ENCODE measurements around the gene MIX23. TPM values are rescaled to one million over a fixed set of nuclear protein-coding genes. Genes with fewer than 3 reads are reported as not detected.

Gene MIX23
- 46.2 and 72.9 TPM in 2 replicates for total RNA-seq (2014; rRNA removed; shearing (Covaris generic); ENCODE audit: low replicate concordance)

GRCh38 chr3:122382888-122383666, at the start of gene MIX23:
MIX23 (minus strand) TSS chr3:122383231; CDS start chr3:122383224, 7 bp downstream.
- in situ Hi-C loops (cut with HindIII; ENCODE audit: low pct_unique_long_range_greater_than_20kb, low sequenced_read_pairs) = no loop called here
- peak; percentile 82 for DNase-seq (ENCODE audit: low read depth)

DNA sequence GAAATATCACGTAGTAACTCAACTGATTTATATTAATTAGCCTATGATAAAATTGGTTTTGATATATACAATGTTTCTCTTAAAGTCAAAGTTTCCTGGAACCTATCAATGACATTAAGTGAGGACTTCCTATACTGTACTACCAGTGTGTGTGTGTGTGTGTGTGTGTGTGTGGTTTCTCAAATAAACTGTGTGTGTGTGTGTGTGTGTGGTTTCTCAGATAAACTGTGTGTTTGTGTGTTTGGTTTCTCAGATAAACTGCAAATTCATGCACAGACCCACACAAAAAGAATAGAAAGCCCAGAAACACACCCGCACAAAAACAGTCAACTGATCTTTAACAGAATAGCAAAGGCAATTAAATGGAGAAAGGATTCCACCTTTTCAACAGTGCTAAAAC, 47.3 kb upstream of the MIX23 start:
- DNase-seq (ENCODE audit: low read depth) = no peak
- in situ Hi-C loops (cut with HindIII; ENCODE audit: low pct_unique_long_range_greater_than_20kb, low sequenced_read_pairs) = no loop called here

- no peak for DNase-seq (ENCODE audit: low read depth)
- in situ Hi-C loops (cut with HindIII; ENCODE audit: low pct_unique_long_range_greater_than_20kb, low sequenced_read_pairs) = no loop called here
Observed at GRCh38 chr3:122427857-122428471, 44.9 kb upstream of the MIX23 start.

DNA sequence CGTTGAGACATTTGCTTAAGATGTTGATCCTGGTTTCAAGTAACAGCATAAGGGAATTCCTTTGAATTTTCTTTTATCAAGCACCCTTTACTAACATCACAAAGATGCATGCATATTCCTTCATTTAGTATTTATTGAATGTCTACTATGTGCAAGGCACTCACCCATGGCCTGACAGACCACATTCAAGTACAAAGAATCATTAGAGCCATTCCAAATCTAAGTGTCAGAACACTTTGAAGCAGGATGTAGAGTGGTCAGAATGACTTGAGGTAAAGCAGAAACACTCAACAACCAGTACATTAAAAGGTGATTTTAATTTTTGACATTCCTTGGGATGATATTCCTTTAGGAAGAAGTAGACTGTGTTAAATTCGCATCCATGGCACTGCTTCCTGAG, 38.8 kb upstream of the MIX23 start:
- DNase-seq (ENCODE audit: low read depth) = no peak
- in situ Hi-C loops (cut with HindIII; ENCODE audit: low pct_unique_long_range_greater_than_20kb, low sequenced_read_pairs) = no loop called here

GRCh38 chr3:122421101-122421500, 38.1 kb upstream of the MIX23 start:
- in situ Hi-C loops (cut with HindIII; ENCODE audit: low pct_unique_long_range_greater_than_20kb, low sequenced_read_pairs) = no loop called here
- DNase-seq (ENCODE audit: low read depth) = no peak

DNA sequence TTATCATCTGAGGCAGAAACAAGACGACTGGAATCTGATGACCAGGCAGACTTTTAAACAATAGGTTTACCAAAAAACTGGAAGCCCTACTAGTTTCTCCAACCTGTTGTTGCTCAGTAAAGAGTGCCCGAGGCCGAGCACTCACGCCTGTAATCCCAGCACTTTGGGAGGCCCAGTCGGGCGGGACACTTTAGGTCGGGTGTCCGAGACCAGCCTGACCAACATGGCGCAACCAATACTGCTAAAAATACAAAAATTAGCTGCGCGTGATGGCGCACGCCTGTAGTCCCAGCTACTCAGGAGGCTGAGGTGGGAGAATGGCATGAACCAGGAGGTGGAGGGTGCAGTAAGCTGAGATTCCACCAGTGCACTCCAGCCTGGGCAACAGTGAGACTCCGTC, 33.9 kb upstream of the MIX23 start:
- in situ Hi-C loops (cut with HindIII; ENCODE audit: low pct_unique_long_range_greater_than_20kb, low sequenced_read_pairs) = no loop called here
- peak; percentile 21 for DNase-seq (ENCODE audit: low read depth)

DNA sequence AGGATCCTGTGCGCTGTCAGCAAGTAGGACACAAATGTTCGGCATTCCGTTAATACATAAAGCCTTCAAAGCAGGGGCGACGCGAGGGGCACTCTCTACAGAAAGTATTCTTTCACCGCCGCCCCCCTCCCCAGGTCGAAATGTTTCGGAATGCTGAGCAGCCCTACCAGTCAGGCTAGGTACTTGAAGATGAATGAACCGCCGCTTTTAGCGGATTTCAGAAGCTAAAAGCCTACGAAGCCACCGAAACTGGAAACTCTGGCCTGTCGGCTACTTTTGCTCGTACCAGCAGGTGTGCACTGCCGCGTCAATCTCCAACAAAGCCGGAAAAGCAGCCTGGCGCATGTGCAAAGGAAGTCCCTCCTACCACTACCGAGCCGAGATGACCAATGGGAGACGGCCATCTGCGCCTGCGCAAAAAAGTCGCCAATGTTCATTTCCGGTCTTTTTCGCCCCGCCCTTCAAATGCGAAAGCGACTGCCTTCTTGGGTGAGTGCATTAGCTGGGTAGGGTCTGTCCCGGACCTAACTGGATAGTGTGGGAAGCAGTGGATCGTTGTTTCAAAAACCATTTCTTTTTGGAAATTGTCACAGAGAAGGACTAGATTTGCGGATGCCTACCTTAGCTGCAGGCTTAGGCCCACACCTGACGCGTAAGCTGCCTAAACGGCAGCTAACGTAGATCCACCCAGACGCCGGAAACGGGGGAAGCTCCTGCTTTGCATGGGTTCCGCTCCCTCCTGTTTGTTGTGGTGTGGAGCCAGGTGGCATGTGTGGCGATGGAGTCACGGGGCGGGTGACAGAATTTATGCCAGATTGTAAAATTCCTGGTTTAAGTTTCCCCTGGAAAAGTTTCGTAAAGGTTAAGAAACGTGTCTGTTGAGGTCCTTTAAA, 33.0 kb upstream of the MIX23 start, which contains the start of gene WDR5B:
TSS of gene WDR5B (minus strand) at position 301 of the 893 bp plus-strand sequence. CDS start 534 bp downstream, outside the sequence.
- in situ Hi-C loops (cut with HindIII; ENCODE audit: low pct_unique_long_range_greater_than_20kb, low sequenced_read_pairs) = no loop called here
- peak; percentile 96 for DNase-seq (ENCODE audit: low read depth)

DNA sequence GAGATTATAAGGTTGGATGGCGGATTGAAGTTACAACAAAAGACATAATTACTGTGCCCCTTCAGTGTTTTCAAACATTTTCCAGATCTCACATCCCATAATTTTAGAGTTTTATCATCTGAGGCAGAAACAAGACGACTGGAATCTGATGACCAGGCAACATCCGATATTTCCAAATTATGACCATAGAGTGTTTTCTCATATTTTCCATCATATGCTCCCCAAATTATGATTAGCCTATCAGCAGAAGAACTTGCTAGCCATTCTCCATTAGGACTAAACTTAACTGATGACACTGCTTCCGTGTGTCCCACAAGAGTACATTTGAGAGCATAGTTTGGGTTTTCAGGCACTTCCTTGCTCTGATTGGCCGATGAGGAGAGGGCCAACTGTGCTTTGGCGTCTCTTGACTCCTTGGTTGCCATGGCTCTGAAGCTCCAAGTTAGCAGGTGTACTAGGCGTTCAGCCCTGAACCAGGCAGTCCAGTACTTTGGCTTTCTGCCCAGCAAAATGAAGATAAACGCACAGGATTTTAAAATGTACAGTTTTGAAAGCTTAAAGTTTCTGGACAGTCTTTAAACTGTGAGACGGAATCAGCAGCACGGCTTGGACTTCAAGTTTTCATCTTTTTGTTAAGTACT, 32.2 kb upstream of the MIX23 start:
- peak; percentile 48 for DNase-seq (ENCODE audit: low read depth)
- in situ Hi-C loops (cut with HindIII; ENCODE audit: low pct_unique_long_range_greater_than_20kb, low sequenced_read_pairs) = no loop called here

DNA sequence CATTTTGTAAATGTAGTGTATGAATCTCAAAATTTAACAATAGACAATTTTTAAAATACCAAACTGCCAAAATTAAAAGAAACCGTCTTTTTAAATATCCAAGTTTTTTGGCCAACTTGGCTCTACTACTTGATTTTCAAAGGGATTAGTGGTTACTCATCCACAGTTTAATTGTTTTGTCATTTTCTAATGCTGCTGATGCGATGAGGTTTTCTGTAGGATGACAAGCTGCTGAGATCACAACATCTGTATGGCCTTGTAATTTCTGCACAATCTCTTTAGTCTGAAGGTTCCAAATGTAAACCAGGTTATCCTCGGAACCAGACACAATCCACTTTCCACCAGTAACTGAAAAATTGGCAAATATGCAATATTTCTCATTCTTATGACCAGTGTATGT, 31.4 kb upstream of the MIX23 start:
- DNase-seq (ENCODE audit: low read depth) = no peak
- in situ Hi-C loops (cut with HindIII; ENCODE audit: low pct_unique_long_range_greater_than_20kb, low sequenced_read_pairs) = no loop called here

- in situ Hi-C loops (cut with HindIII; ENCODE audit: low pct_unique_long_range_greater_than_20kb, low sequenced_read_pairs) = no loop called here
- DNase-seq (ENCODE audit: low read depth) = no peak
Observed at GRCh38 chr3:122410639-122411038, 27.6 kb upstream of the MIX23 start.

DNA sequence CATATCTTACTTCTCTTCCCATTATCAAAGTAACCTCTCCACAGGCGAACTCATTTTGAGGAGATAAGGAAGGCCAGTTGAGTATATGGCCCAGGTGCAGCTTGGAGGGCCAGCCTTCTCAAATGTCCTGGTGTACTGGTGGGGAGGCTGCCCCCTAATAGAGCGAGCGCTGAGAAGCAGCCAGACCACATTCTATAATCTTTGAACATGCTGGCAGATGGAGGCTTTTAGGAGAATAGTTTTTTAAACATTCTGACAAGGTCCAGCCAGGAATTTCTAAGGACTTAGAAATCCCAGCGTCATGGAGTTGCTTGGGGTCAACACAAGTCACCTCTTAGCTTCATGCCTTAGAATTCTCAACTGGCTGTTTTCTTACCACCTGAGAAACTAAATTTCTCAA, 27.1 kb upstream of the MIX23 start:
- no peak for DNase-seq (ENCODE audit: low read depth)
- in situ Hi-C loops (cut with HindIII; ENCODE audit: low pct_unique_long_range_greater_than_20kb, low sequenced_read_pairs) = no loop called here

DNA sequence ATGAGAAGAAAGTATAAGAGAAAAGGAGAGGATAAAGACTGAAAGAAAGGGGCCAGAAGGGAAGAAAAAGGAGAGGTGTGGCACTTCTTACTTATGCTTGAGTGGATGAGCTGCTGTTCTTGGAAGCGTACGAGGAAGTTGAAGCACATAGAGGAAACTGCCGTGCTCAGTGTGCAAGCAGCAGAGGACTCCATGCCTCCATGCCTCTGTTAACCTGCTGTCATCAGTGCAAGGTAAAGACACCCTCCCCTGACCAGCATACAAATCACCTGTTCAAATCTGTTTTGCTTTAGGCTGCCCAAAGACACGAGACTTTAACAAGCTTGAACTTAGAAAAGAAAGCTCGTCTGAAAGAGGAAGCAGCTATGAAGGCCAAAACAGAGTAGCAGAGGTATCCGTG, 26.4 kb upstream of the MIX23 start:
- in situ Hi-C loops (cut with HindIII; ENCODE audit: low pct_unique_long_range_greater_than_20kb, low sequenced_read_pairs) = no loop called here
- no peak for DNase-seq (ENCODE audit: low read depth)

- in situ Hi-C loops (cut with HindIII; ENCODE audit: low pct_unique_long_range_greater_than_20kb, low sequenced_read_pairs) = no loop called here
- no peak for DNase-seq (ENCODE audit: low read depth)
Observed at GRCh38 chr3:122407946-122408345, 24.9 kb upstream of the MIX23 start.

DNA sequence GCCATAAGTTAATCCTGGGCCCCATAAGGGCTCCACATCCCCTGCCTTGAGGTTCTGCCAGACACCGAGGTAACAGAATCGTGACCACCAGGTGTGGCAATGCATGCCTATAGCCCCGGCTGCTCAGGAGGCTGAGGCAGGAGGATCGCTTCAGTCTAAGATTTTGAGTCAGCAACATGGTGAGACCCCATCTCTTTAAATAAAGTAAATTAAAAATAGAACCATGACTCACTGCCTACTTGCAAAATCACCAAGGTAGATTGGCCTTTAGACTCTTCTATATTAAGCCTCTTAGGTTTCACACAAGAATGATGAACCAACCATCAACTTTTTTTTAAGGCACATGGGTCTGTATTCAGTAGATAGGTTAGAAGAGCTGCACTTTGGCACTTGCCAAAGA, 23.2 kb upstream of the MIX23 start:
- no peak for DNase-seq (ENCODE audit: low read depth)
- in situ Hi-C loops (cut with HindIII; ENCODE audit: low pct_unique_long_range_greater_than_20kb, low sequenced_read_pairs) = no loop called here

- no peak for DNase-seq (ENCODE audit: low read depth)
- in situ Hi-C loops (cut with HindIII; ENCODE audit: low pct_unique_long_range_greater_than_20kb, low sequenced_read_pairs) = no loop called here
Observed at GRCh38 chr3:122405015-122405414, 22.0 kb upstream of the MIX23 start.

DNA sequence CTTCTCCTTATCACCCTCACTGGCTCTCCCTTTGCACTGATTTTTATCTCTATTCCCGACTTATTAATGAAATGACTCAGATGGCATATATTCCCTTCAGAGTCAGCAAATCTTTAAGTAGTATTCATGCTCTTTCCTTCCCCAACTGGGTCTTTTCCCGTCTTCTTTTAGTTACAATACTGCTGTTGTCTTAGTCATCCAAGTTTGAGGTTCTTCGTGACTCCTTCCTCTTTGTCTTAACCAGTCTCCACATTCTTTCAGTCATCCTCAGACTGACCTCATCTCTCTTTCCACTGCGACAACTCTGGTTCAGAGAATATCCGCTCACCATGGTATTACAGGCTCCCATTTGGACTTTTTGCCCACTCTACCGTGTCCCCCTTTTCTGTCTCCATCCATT, 20.5 kb upstream of the MIX23 start:
- DNase-seq (ENCODE audit: low read depth) = no peak
- in situ Hi-C loops (cut with HindIII; ENCODE audit: low pct_unique_long_range_greater_than_20kb, low sequenced_read_pairs) = no loop called here

DNA sequence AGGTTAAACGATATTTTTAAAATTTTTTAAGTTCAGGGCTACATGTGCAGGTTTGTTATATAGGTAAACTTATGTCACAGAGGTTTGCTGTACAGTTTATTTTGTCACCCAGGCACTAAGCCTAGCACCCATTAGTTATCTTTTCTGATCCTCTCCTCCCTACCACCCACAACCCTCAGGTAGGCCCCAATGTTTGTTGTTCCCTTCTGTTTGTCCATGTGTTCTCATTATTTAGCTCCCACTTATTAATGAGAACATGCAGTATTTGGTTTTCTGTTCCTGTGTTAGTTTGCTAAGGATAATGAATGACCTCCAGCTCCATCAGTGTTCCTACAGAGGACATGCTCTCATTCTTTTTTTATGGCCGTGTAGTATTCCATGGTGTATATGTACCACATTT, 15.9 kb upstream of the MIX23 start:
- DNase-seq (ENCODE audit: low read depth) = no peak
- in situ Hi-C loops (cut with HindIII; ENCODE audit: low pct_unique_long_range_greater_than_20kb, low sequenced_read_pairs) = no loop called here

DNA sequence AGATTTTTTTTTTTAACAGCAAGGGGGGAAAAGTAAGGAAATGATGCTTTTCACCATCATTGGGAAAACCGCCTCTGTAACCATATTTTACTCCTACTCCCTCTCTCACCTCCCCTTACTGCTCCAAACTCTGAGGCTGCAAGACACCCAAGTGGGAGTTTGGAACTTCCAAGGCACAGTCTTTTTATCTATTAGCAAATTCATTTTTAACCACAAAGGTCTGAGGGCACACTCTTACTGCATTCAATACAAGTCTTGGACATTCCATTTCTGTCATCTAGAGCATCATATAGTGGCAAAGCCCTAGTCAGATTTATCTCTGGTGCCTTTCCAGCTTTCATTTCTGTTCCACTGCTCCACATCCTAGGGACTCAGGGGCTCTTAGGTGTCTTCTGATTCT, 14.2 kb upstream of the MIX23 start:
- DNase-seq (ENCODE audit: low read depth) = no peak
- in situ Hi-C loops (cut with HindIII; ENCODE audit: low pct_unique_long_range_greater_than_20kb, low sequenced_read_pairs) = no loop called here
